GM12878 (cell line): ENCODE measurements around the gene RETREG2. TPM values are rescaled to one million over a fixed set of nuclear protein-coding genes. Genes with fewer than 3 reads are reported as not detected.

Experiments
- ATAC-seq: fragments of 200-7000 bp; cut with Tn5 transposase; 3 replicates; pipeline ENCODE4 v1.9.1; 2020; ENCODE audit warnings: mild to moderate bottlenecking, moderate library complexity
- BruUV-seq: library from RNA; stranded (reverse); fragments of 400-500 nt; replicated peaks from 2 replicates; lab custom pipeline; 2021; lab: Mats Ljungman, UMichigan
- CTCF ChIA-PET: fragments of 300-600 bp; sonication (Branson Sonifier 250); formaldehyde crosslinking; extraction: SDS; loops from one replicate; lab custom pipeline; 2021; ENCODE audit warnings: inconsistent platforms; lab: Yijun Ruan, JAX
- POLR2A ChIA-PET: fragments of 350-600 bp; formaldehyde crosslinking; extraction: SDS; loops from one replicate; lab custom pipeline; 2021; ENCODE audit warnings: inconsistent platforms; lab: Charles Lee
- RAD21 ChIA-PET: fragments of 300-600 bp; sonication (Branson Sonifier 250); formaldehyde crosslinking; loops from one replicate; lab custom pipeline; 2023; ENCODE audit warnings: antibody characterized with exemption; ENCODE audit not compliant: unreplicated experiment; lab: Charles Lee
- SMC1A ChIA-PET: fragments of 300-600 bp; sonication (Branson Sonifier 250); formaldehyde crosslinking; loops from one replicate; lab custom pipeline; 2023; ENCODE audit not compliant: unreplicated experiment, uncharacterized antibody; lab: Charles Lee
- DNase-seq: peaks from one replicate; pipeline ENCODE4 v3.0.0-alpha.2; 2011; ENCODE audit warnings: low read depth, low spot score
- FAIRE-seq: peaks from 3 replicates; lab custom pipeline; 2011; peaks lifted over from hg19 to GRCh38; lab: Jason Lieb, UNC
- H2AFZ ChIP-seq: 2 replicates; pipeline ENCODE4 v1.6.0; 2011; ENCODE audit warnings: low read depth, low read length, control low read depth; ENCODE audit not compliant: control insufficient read depth
- H3K27ac ChIP-seq: 2 replicates; pipeline ENCODE4 v1.5.1; 2011; ENCODE audit warnings: control low read depth; ENCODE audit not compliant: control insufficient read depth, insufficient read depth
- H3K27me3 ChIP-seq, 2 experiments: replicated peaks in 1 of 2; 2 replicates each; pipeline versions ENCODE4 v1.6.0 to v1.6.1; 2011; ENCODE audit warnings: low read length in 1 of 2; ENCODE audit not compliant: control insufficient read depth in 2 of 2, insufficient read depth in 2 of 2
- H3K36me3 ChIP-seq, 2 experiments: 2 replicates each; pipeline ENCODE4 v1.5.1; 2011; ENCODE audit warnings: low read length in 1 of 2; ENCODE audit not compliant: control insufficient read depth in 2 of 2, insufficient read depth in 2 of 2
- H3K4me1 ChIP-seq: 2 replicates; pipeline ENCODE4 v1.6.1; 2011; ENCODE audit warnings: mild to moderate bottlenecking, low read length, moderate library complexity, mixed read lengths; ENCODE audit not compliant: control insufficient read depth, insufficient read depth
- H3K4me2 ChIP-seq: 2 replicates; pipeline ENCODE4 v1.6.0; 2011; ENCODE audit warnings: control low read depth; ENCODE audit not compliant: control insufficient read depth, insufficient read depth
- H3K4me3 ChIP-seq: fragments of 200-600 bp; sonication (generic); 2 replicates; pipeline ENCODE4 v1.5.1; 2016
- H3K79me2 ChIP-seq: 2 replicates; pipeline ENCODE4 v1.6.0; 2011; ENCODE audit warnings: low read length; ENCODE audit not compliant: control insufficient read depth, insufficient read depth
- H3K9ac ChIP-seq: 2 replicates; pipeline ENCODE4 v1.8.0; 2011; ENCODE audit warnings: low read length, control low read depth, mixed read lengths; ENCODE audit not compliant: control insufficient read depth, insufficient read depth
- H3K9me3 ChIP-seq: replicated peaks from 3 replicates; pipeline ENCODE4 v1.5.1; 2011; ENCODE audit warnings: mild to moderate bottlenecking, low read length; ENCODE audit not compliant: control insufficient read depth, insufficient read depth
- H4K20me1 ChIP-seq: 2 replicates; pipeline ENCODE4 v1.6.0; 2011; ENCODE audit not compliant: control insufficient read depth, insufficient read depth
- ETV6 ChIP-seq, 2 experiments: fragments of 450-650 bp in 1 of 2; IDR thresholded peaks in 1 of 2; conservative IDR thresholded peaks in 1 of 2; 2 replicates each; pipeline ENCODE4 v1.6.1; 2014; ENCODE audit warnings: antibody characterized with exemption in 1 of 2, borderline replicate concordance in 1 of 2, low read depth in 1 of 2, mild to moderate bottlenecking in 1 of 2, moderate library complexity in 1 of 2
- JUNB ChIP-seq: IDR thresholded peaks from 2 replicates; pipeline ENCODE4 v1.6.1; 2016; ENCODE audit warnings: antibody characterized with exemption, mild to moderate bottlenecking
- KAT2A ChIP-seq: conservative IDR thresholded peaks from 2 replicates; pipeline ENCODE4 v1.6.1; 2011; ENCODE audit warnings: low read depth, low read length; ENCODE audit not compliant: control insufficient read depth
- NBN ChIP-seq: fragments of 450-650 bp; IDR thresholded peaks from 2 replicates; pipeline ENCODE4 v1.6.1; 2016
- PAX8 ChIP-seq: fragments of 450-650 bp; IDR thresholded peaks from 2 replicates; pipeline ENCODE4 v1.6.1; 2017; ENCODE audit warnings: mild to moderate bottlenecking, moderate library complexity
- PML ChIP-seq: IDR thresholded peaks from 2 replicates; pipeline ENCODE4 v1.6.1; 2012; ENCODE audit warnings: low read length, inconsistent platforms
- RUNX3 ChIP-seq: IDR thresholded peaks from 2 replicates; pipeline ENCODE4 v1.6.1; 2012; ENCODE audit warnings: low read length, inconsistent platforms
- TARDBP ChIP-seq: IDR thresholded peaks from 2 replicates; pipeline ENCODE4 v1.6.1; 2016; ENCODE audit warnings: borderline replicate concordance
- TCF3 ChIP-seq: IDR thresholded peaks from 2 replicates; pipeline ENCODE4 v1.6.1; 2012; ENCODE audit warnings: low read depth, mild to moderate bottlenecking, low read length, borderline replicate concordance; ENCODE audit not compliant: insufficient read depth
- YY1 ChIP-seq: IDR thresholded peaks from 2 replicates; pipeline ENCODE4 v1.6.1; 2011; ENCODE audit warnings: low read depth, mild to moderate bottlenecking, low read length
- ZNF217 ChIP-seq: fragments of 450-650 bp; IDR thresholded peaks from 2 replicates; pipeline ENCODE4 v1.6.1; 2017; ENCODE audit warnings: antibody characterized with exemption, mild to moderate bottlenecking
- ZNF24 ChIP-seq: fragments of 450-650 bp; IDR thresholded peaks from 2 replicates; pipeline ENCODE4 v1.6.1; 2017; ENCODE audit warnings: antibody characterized with exemption, mild to moderate bottlenecking
- WGBS: methylation state at CpG from one replicate; pipeline ENCODE4 v1.1.6; 2016; ENCODE audit warnings: low lambda C conversion rate; ENCODE audit not compliant: insufficient replicate concordance, insufficient coverage; ENCODE audit errors: missing lambda C conversion rate; 5-methylcytosine and 5-hydroxymethylcytosine counted together
- in situ Hi-C: fragments of 300-500 bp; cut with MboI; formaldehyde crosslinking; loops from 9 replicates; pipeline ENCODE4 v1.14.3; 2018; ENCODE audit warnings: mixed read lengths
- intact Hi-C: fragments of 100-400 bp; cut with micrococcal nuclease; formaldehyde crosslinking; loops from one replicate; pipeline ENCODE4 v1.14.2; 2022; ENCODE audit not compliant: unreplicated experiment
- polyA plus RNA-seq, 11 experiments: library from polyadenylated mRNA; depleted of rRNA in 4 of 11; unstranded in 6 of 11; stranded (reverse) in 5 of 11; fragments of >200 nt; fragmentation: Nextera tagmentation in 4 of 11; fragmentation: Illumina TruSeq in 1 of 11; extraction: Ambion mirVana in 4 of 11; extraction: Trizol in 1 of 11; gene quantifications; 1 replicate in 1 of 11; 2 replicates in 10 of 11; pipeline versions ENCODE4 v1.2.1 to v1.2.3, GENCODE V29; 2011 to 2016; ENCODE audit warnings: inconsistent platforms in 2 of 11, missing spikeins in 2 of 11, low read depth in 1 of 11
- total RNA-seq, 4 experiments: library from RNA; depleted of rRNA in 3 of 4; stranded (reverse); fragments of >200 nt in 3 of 4; fragmentation: Illumina TruSeq in 1 of 4; extraction: Trizol in 1 of 4; gene quantifications; 2 replicates each; pipeline versions ENCODE4 v1.2.1 to v1.2.3, GENCODE V29; 2013 to 2021
- TF ChIP-seq, protein P1 (sequence below): IDR thresholded peaks from 2 replicates; pipeline ENCODE4 v1.6.1; 2011; ENCODE audit warnings: borderline replicate concordance, low read depth, mild to moderate bottlenecking, moderate library complexity, low read length; ENCODE audit not compliant: insufficient read depth, poor library complexity, severe bottlenecking
- TF ChIP-seq, protein P2 (sequence below): IDR thresholded peaks from 2 replicates; pipeline ENCODE4 v1.6.1; 2011; ENCODE audit warnings: mild to moderate bottlenecking, low read depth, low read length, moderate library complexity; ENCODE audit not compliant: insufficient replicate concordance
- TF ChIP-seq, protein P3 (sequence below): IDR thresholded peaks from 2 replicates; pipeline ENCODE4 v1.6.1; 2011; ENCODE audit warnings: borderline replicate concordance, low read depth, mild to moderate bottlenecking, moderate library complexity, mixed read lengths, low read length; ENCODE audit not compliant: insufficient read depth; ENCODE audit errors: extremely low read length

The RETREG2 gene
- total and polyA plus RNA-seq, 10 of the 15 experiments (the other 5 are each of a cell fraction or from before 2014, with no cell fraction given), result 10.1 to 72.0 (median 28.3) TPM

DNA sequence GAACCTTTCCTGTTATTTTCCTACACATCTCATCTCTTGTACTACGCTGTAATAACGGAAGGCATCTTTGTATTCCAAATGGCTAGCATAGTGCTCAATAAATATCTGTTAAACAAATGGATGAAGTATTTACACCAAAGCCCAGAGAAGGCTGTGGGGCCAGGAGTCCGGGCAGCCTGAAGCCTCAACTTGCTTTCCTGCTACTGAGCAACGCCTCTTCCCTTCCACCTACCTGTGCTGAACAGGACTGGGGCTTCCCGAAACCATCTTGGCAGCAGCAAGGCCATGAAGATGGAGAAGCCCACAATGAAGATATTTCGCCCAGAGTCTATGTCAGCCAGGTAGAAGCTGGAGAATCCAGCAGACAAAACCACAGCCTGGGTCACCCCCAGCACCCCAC, 14.9 kb upstream of the RETREG2 start:
- Histone ChIP-seq H3K4me3 (no peak overlapping the region), H3K4me1 (peaks cover 4% of the 10 kb centered on the region; the same call in 1 of the 2 replicates), H3K9me3 (no peaks in the 10 kb centered on the region), H4K20me1 (no peaks in the 10 kb centered on the region), H2AFZ (no peak overlapping the region), H3K36me3 (no peaks in the 10 kb centered on the region), H3K9ac (no peak overlapping the region), H3K4me2 (no peak overlapping the region), H3K79me2 (peaks cover 2% of the 10 kb centered on the region), H3K27ac (no peak overlapping the region), H3K27me3 (no peaks in the 10 kb centered on the region)
- POLR2A ChIA-PET, result interaction anchor here (0.6 kb wide), 2 partner anchors 21 to 26 kb away, joined by 3 to 5 read pairs; no protein-coding TSS in a partner anchor
- CTCF ChIA-PET, result interaction anchor here (0.9 to 2.6 kb wide), 6 partner anchors 8 to 132 kb away, joined by 3 to 13 read pairs (median 4); no protein-coding TSS in a partner anchor
- TF ChIP-seq, protein P1, sequence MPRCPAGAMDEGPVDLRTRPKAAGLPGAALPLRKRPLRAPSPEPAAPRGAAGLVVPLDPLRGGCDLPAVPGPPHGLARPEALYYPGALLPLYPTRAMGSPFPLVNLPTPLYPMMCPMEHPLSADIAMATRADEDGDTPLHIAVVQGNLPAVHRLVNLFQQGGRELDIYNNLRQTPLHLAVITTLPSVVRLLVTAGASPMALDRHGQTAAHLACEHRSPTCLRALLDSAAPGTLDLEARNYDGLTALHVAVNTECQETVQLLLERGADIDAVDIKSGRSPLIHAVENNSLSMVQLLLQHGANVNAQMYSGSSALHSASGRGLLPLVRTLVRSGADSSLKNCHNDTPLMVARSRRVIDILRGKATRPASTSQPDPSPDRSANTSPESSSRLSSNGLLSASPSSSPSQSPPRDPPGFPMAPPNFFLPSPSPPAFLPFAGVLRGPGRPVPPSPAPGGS, result no peak
- no peak for TF ChIP-seq RUNX3
- TF ChIP-seq TARDBP, result no peak
- no peak for TF ChIP-seq YY1
- TF ChIP-seq PAX8, result no peak
- TF ChIP-seq NBN, result no peak
- TF ChIP-seq, protein P2, sequence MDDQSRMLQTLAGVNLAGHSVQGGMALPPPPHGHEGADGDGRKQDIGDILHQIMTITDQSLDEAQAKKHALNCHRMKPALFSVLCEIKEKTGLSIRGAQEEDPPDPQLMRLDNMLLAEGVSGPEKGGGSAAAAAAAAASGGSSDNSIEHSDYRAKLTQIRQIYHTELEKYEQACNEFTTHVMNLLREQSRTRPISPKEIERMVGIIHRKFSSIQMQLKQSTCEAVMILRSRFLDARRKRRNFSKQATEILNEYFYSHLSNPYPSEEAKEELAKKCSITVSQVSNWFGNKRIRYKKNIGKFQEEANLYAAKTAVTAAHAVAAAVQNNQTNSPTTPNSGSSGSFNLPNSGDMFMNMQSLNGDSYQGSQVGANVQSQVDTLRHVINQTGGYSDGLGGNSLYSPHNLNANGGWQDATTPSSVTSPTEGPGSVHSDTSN, result no peak
- no peak for TF ChIP-seq KAT2A
- TF ChIP-seq JUNB, result no peak
- TF ChIP-seq ETV6 (conservative IDR thresholded peaks at IDR 0.05 in 1 of 2, IDR thresholded peaks at IDR 0.05 in 1 of 2; ENCODE audit: borderline replicate concordance in 1 of 2, low read depth in 1 of 2), result no peak
- no peak for TF ChIP-seq TCF3
- TF ChIP-seq, protein P3, sequence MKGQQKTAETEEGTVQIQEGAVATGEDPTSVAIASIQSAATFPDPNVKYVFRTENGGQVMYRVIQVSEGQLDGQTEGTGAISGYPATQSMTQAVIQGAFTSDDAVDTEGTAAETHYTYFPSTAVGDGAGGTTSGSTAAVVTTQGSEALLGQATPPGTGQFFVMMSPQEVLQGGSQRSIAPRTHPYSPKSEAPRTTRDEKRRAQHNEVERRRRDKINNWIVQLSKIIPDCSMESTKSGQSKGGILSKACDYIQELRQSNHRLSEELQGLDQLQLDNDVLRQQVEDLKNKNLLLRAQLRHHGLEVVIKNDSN, result no peak
- TF ChIP-seq ZNF217, result no peak
- TF ChIP-seq ZNF24, result no peak
- TF ChIP-seq PML, result no peak
- FAIRE-seq, result no peak
- no peak for DNase-seq
- WGBS, result 74% methylated on average over 6 of the region's 6 CpGs
- intact Hi-C loops, result loop anchor here (5.0 kb wide), 1 partner anchor 224 kb away; the partner anchor contains the start of gene DNPEP
- ATAC-seq, result no peak
- RAD21 ChIA-PET, result no interaction called here
- in situ Hi-C loops, result no loop called here
- no TSS peak for BruUV-seq
- SMC1A ChIA-PET, result interaction anchor here (1.1 kb wide), 1 partner anchor 48 kb away, joined by 3 read pairs; no protein-coding TSS in a partner anchor
